GM19193 (cell line): ENCODE measurements around the gene IKZF1.

ENCODE experiments used
- POLR2A ChIP-seq: IDR thresholded peaks from 4 replicates; pipeline ENCODE4 v1.6.1; 2011; ENCODE audit not compliant: insufficient read depth, insufficient read length; ENCODE audit errors: extremely low read depth

Gene IKZF1

DNA sequence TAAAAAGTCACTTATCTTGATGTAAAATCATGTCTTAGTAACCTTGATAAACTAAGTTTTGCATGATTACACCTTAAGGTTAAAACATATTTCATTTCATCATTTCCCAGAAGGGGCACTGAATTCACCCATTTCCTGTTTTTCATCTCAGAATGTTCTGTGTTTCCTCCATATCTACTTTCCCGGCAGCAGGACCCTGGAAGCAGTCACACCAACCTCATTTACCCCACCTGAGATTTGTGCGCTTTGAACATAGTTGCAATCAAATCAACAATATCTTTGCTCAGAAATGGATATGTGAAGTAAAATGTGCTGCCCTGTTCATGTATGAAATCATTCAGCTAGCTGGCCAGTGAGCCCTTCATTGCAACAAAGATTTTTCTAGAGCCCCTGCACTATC is 46.8 kb downstream of the IKZF1 start:
- no peak for TF ChIP-seq POLR2A

DNA sequence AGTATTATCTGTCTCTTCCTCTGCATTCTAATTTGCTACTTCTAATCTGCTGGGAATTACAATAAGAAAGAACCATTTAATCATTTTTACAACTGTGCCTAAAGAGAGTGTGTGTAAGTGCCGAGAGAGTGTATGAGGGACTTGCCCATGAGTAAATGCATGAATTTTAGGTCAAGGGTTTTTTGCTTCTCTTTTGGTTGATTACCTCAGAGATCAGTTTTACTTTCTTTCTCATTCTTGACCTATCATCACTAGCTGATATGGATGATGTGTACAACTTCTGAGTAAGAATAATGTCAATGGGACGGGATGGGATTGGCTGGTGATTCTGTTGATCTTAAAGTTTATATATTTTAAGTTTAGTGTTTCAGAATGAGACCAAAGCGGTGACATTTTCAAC is 47.8 kb downstream of the IKZF1 start:
- TF ChIP-seq POLR2A, result no peak

DNA sequence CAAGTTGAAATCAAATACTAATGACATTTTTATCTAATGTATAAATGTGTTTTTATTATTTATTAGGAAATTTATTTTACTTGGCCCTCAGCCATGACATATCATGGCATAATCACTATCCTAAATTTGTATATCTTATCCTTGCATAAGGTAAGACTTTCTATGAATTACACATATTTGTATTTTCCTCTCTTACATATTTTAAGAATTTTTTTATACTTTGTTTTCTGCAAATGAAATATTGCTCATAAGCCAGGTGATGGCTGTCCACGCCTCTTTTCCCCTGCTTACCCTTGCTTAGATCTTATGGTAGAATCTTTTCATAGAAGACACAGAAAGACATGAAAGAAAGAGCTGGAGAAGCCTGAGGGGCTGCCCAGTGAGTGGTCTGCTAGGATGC is 48.2 kb downstream of the IKZF1 start:
- no peak for TF ChIP-seq POLR2A

DNA sequence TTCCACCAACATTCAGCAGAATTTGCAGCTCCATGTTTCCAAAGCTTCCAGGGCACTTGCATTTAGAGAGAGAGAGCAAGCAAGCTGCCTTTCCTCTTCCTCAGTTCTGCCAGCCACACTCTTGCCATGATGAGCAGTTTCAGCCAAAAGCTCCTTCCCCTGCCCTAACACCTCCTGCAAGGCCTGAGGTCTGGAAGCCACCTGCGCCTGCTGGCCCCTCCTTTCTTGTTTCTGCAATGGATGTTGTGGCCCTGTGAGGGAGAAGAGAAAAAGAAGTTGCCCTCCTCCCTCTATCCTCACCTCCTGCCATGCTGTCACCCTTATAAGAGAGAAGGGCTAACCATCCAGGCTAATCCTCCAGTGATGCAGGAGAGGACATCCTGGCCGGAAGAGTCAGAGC is 48.7 kb downstream of the IKZF1 start:
- no peak for TF ChIP-seq POLR2A

DNA sequence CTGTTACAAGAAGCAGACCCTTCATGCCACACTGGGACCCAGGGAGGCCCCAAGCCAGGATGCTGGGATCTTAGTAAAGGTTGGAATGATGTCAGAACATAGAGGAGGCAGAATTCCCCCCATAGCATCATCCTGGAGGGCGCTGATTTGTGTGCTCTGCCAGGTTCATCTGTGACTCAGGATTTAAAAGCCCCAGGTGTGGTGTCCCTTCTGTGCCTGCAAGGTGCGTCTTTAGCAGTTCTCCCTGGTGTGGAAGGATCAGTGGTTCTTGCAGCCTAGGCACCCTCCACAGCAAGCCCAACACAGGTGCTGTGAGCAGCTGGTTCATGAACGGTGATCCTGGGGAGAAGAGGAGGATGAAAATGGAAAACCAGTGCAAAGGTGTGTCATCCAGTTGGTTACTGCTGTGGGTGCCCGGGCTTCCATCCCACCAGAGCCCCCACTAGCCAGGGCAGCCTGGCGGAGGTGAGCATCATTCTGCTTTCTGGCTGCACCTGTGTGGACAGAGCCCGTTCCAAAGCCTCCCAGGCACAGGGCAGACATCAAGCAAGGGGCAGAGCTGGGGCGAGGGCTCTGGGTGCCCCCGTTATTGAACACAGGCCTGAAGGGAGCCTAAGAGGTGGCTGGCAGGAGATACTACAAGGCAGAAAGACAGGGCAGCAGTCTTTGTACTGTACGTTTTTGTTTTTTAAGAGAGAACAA is 49.5 kb downstream of the IKZF1 start:
- TF ChIP-seq POLR2A, result no peak

DNA sequence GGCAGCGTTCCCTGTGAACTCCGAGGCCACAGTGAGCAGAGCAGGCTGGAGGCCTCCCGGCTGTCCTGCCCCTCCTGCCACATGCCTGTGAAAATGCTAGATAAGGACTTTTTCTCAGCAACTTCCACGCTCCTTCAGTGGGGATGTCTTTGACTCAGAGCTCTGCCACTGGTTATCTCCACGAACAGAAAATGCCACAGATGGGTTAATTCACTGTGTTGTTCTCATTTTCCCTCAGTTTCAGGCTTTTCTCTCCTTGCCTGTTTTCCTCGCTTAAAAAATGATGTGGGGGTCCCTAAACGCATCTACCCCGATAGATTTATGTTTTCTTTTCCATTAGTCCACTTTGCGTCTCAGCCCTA is 51.3 kb downstream of the IKZF1 start:
- TF ChIP-seq POLR2A, result no peak

DNA sequence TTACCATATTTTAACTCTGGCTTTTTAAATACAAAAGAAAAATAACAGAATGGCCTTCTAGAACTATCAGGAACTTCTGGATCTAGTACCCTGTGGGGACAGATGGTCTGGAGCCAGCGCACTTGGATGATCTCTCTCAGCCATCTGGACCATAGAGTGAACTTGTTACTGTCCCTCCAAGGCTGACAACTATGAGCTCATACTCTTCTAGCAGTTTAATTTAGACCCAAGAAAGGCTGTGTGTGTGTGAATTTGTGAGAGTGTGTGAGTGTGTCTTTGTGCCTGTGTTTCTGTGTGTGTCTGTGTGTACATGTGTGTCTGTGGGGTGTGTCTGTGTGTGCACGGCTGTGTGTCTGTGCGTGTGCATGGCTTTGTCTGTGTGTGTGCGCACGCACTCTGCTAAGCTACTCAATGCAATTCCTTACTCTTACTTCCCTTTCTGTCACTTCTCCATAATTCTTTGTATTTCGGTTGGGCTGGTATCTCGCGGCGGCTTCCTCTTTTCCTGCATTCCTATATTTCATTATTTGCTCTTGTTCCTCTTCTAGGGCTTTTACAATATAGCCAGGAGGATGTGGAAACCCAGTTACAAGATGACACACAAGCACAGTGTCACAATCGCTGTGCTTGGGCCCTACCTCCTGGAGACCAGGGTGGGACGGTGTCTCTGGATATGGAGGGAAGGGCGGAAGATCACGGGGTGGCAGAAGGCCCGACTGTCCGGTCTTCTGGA is 51.9 kb downstream of the IKZF1 start:
- no peak for TF ChIP-seq POLR2A

DNA sequence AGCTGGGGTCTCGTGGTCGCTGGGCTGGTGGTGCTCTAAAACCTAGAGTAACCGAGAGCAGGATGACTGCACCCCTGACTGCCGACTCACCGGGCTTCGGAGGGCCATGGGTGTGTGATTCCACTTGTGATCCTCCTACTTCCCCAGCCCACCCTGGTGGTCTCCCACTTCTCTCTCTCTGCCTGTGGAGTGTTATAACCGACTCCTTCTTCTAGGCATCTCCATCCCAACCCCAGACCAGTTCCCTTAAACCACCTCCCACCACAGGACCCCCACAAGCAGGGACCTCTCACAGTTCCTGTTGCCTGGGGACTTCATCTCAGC is 52.4 kb downstream of the IKZF1 start:
- TF ChIP-seq POLR2A, result no peak

DNA sequence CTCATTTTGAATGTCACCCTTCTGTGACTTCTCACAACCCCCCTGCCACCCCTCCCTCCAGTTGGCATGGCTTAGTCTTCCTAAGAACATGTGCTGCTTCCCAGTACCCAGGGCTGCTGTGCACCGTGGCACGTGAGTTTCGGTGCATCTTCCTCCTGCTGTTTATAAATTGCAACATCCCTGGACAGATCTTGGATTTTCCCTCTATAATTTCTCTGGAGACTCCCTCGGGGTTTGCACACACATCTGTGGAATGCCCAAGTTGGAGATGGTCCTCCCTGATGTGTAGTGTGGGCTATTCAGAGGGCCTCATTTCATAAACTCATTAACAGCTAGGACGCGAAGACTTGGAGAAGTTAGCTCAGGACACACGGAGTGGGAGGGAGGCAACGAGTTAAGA is 52.9 kb downstream of the IKZF1 start:
- TF ChIP-seq POLR2A, result no peak

DNA sequence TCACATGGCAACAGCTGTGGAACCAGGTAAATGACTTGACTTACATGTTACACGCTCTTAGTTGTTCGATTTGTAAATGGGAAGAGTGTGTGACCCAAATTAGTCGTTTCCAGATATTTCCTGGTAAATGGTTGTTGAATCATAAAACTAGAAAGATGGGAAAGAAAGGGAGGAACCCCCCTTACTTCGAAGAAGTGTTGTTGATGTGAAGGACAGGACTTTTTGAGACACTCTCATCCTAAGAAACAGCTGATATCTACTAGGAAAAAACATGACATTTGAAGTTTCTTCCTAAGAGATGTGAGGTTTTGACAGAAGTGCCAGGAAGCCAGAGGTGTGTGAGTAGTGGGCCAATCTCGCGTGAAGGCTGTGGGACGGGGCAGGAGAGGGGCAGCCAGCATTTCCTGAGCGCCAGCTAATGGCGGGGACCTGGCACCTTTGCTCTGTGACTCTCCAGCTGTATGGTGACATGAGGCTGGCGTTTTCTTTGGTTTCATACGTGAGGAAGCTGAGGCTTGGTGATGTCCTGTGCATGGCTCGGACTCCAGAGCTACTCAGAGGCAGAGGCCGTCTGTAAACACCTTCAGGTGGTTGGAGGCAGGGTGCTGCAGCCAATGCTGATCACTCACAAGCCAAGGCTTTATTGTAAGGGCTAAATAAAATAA is 53.7 kb downstream of the IKZF1 start:
- no peak for TF ChIP-seq POLR2A

DNA sequence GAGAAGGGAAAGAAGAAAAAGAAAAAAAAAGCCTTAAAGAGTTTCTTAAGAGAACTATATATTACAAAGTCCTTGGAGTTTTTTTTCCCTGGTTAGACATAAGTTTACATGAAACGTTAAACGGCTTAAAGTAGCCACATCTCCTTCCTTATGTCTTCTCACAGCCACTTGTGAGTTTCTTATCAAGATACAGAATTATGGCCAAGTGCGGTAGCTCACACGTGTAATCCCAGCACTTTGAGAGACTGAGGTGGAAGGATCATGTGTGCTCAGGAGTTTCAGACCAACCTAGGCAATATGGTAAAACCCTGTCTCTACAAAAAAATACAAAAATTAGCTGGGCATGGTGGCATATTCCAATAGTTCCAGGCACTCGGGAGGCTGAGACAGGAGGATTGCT is 54.3 kb downstream of the IKZF1 start:
- no peak for TF ChIP-seq POLR2A

DNA sequence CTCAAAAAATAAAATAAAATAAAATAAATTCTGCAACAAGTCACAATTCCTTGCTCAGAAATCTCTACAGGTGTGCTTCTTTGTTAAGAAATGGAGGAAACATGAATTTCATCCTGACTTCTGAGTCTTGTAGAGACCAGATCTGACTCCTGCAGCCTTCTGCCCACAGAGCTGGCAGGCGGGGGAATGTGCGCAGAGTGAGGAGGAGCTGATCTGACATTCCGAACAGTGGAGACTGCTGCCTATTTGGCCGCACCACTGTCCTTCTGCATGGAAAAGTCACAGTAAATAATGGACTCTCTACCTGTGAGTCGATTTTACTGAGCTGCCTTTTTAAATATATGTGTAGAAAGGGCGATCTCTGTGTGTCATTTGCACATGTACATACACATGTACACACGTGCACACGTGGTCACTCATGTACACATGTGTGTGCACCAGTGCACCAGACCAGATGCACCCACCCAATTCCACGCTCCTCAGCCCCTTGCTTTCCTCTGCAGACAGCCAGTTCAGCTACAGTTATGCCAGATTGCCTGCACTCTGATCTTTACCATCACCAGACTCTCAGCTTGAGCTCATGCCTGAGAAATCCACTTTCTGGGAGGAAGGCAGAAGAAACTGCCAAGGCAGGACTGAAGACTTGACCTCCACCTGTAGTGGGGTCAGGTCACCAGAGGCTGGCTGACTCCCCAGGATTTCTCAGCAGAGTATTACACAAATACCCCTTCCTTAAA is 54.9 kb downstream of the IKZF1 start:
- no peak for TF ChIP-seq POLR2A

DNA sequence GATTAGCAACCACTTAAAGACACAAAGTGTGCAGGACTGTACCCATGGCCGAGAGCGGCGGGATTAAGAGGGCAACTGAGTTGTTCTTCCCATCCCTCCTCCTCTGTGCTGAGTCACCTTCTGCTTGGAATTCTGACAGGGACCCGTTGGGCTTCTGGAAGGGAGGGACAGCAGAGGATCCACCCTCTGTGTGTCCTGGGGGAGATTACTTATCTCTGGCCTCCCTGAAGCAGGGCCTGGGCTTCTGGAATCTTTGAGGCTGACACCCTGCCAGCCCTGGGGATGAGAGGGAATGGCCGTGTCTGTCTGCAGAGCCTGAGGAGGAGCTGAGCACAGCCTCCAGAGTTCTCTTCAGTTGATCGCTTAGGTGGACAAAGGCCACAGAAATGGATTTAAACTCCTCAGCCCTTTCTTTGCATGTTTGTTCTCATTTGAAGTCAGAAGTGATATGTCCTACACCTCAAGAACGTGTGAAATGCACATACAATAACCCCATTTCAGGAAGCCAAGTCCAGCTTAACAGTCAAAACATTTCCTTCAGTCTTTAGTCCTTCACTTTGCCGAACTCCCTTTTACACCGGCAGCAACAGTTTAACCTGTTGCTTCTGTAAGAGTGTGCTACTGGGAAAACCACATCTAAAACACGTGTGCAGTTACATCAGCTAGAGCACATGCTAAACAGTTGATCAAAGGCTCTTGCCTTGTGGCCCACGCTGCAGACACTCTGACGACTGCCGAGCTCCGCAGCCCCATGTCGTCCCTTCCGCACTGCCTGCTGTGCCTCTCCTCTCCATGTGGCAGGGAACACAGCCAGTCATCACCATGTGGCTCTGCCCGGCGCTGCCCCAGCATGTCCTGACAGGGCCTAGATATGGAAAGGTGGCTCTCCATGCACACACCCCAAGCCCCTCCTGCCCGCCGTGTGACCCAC is 55.7 kb downstream of the IKZF1 start:
- no peak for TF ChIP-seq POLR2A

DNA sequence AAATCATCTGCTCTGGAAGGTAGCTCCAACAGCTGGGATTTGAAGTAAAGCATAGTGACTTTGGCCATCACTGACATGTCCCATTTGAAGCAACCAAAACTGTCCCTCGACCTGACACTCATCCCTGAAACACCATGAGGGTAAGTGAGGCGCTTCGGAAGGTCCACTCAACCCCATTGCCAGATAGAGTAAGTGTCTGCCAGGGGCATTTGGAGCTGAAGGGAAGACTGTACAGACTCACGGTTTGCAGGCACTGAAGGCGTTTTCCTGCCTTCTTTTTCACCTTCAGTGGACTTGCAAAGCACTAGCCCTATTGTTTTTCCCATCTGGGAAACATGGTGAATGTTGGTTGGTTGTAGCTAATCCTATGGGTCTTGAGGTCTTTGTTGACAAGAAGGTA is 57.6 kb downstream of the IKZF1 start:
- TF ChIP-seq POLR2A, result no peak
